ENCODE data around the gene CYP19A1. TPM values are rescaled to one million over a fixed set of nuclear protein-coding genes. Genes with fewer than 3 reads are reported as not detected.

The CYP19A1 gene
- total and polyA plus RNA-seq, 9 of the 15 experiments (the other 6 are each of a cell fraction or from before 2014, with no cell fraction given): 0.16 to 0.63 (median 0.47) TPM; not detected in 3

DNA sequence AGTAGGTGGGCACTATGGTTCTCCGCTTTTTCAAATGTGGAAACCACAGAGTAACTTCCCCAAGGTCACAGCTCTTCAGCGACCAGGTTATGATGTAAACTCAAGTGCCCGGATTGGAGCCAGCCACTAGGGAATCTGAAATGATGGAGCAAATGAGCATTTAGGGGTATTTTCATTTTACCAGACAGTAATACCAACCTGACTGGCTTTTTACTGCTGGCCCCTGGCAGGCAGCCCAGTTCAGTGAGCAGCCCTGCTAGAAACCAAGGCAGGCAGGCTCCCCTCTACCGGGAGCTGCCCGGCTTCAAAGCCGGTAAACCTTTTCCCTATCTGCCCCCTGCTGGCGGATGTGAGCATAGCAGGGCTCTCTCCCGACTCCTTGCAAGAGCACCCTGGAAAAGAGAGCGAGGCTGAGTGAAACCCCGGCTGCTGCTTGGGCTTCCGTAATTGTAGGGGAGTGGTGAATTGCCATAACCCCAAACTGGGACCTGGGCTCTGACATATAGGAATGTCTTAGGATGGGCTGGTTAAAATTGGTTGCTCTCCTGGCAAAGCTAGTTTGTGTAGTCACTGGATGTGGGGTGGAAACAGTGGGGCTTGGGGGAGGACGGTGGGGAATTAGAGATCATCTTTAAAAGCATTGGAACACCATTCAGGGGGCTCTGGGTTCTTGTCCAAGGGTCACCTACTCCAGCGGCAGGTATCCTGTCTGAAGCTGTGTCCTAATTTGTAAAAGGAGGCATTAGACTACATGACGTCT lies 145.7 kb downstream of the CYP19A1 start (continued):
- TF ChIP-seq, protein P1, sequence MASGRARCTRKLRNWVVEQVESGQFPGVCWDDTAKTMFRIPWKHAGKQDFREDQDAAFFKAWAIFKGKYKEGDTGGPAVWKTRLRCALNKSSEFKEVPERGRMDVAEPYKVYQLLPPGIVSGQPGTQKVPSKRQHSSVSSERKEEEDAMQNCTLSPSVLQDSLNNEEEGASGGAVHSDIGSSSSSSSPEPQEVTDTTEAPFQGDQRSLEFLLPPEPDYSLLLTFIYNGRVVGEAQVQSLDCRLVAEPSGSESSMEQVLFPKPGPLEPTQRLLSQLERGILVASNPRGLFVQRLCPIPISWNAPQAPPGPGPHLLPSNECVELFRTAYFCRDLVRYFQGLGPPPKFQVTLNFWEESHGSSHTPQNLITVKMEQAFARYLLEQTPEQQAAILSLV (tag; IDR thresholded peaks at IDR 0.05): no peak
- TF ChIP-seq RB1 (IDR thresholded peaks at IDR 0.05; ENCODE audit: low read depth) (peak; percentile 38; the same call in 1 of the 2 replicates), HNRNPLL (IDR thresholded peaks at IDR 0.05; ENCODE audit: low read depth, low read length, poor library complexity, severe bottlenecking) (no peak), ESRRB (CRISPR knock-in tag; IDR thresholded peaks at IDR 0.05; ENCODE audit: borderline replicate concordance) (no peak), POLR3G (IDR thresholded peaks at IDR 0.05; ENCODE audit: extremely low read depth, insufficient read length, insufficient replicate concordance) (no peak), RAD21 (CRISPR knock-in tag; conservative IDR thresholded peaks at IDR 0.05 in 1 of 2, IDR thresholded peaks at IDR 0.05 in 1 of 2) (peak; percentile 75 to 90), CAMTA2 (CRISPR knock-in tag; conservative IDR thresholded peaks at IDR 0.05) (no peak), JUN (IDR thresholded peaks at IDR 0.05; ENCODE audit: borderline replicate concordance, low read depth, low read length) (no peak), JUN (CRISPR knock-in tag; IDR thresholded peaks at IDR 0.05; ENCODE audit: borderline replicate concordance) (no peak), ZNF507 (tag; conservative IDR thresholded peaks at IDR 0.05) (no peak), SMAD2 (IDR thresholded peaks at IDR 0.05; ENCODE audit: low read depth, low read length) (no peak), HNRNPK (IDR thresholded peaks at IDR 0.05; ENCODE audit: low read depth, low read length, poor library complexity, severe bottlenecking) (no peak), EWSR1 (IDR thresholded peaks at IDR 0.05; ENCODE audit: borderline replicate concordance, low read depth, partially characterized antibody) (no peak), MYNN (IDR thresholded peaks at IDR 0.05) (no peak), MYNN (CRISPR knock-in tag; IDR thresholded peaks at IDR 0.05) (no peak), ZNF175 (CRISPR knock-in tag; IDR thresholded peaks at IDR 0.05; ENCODE audit: low read depth) (no peak)
- TF ChIP-seq, protein P2, sequence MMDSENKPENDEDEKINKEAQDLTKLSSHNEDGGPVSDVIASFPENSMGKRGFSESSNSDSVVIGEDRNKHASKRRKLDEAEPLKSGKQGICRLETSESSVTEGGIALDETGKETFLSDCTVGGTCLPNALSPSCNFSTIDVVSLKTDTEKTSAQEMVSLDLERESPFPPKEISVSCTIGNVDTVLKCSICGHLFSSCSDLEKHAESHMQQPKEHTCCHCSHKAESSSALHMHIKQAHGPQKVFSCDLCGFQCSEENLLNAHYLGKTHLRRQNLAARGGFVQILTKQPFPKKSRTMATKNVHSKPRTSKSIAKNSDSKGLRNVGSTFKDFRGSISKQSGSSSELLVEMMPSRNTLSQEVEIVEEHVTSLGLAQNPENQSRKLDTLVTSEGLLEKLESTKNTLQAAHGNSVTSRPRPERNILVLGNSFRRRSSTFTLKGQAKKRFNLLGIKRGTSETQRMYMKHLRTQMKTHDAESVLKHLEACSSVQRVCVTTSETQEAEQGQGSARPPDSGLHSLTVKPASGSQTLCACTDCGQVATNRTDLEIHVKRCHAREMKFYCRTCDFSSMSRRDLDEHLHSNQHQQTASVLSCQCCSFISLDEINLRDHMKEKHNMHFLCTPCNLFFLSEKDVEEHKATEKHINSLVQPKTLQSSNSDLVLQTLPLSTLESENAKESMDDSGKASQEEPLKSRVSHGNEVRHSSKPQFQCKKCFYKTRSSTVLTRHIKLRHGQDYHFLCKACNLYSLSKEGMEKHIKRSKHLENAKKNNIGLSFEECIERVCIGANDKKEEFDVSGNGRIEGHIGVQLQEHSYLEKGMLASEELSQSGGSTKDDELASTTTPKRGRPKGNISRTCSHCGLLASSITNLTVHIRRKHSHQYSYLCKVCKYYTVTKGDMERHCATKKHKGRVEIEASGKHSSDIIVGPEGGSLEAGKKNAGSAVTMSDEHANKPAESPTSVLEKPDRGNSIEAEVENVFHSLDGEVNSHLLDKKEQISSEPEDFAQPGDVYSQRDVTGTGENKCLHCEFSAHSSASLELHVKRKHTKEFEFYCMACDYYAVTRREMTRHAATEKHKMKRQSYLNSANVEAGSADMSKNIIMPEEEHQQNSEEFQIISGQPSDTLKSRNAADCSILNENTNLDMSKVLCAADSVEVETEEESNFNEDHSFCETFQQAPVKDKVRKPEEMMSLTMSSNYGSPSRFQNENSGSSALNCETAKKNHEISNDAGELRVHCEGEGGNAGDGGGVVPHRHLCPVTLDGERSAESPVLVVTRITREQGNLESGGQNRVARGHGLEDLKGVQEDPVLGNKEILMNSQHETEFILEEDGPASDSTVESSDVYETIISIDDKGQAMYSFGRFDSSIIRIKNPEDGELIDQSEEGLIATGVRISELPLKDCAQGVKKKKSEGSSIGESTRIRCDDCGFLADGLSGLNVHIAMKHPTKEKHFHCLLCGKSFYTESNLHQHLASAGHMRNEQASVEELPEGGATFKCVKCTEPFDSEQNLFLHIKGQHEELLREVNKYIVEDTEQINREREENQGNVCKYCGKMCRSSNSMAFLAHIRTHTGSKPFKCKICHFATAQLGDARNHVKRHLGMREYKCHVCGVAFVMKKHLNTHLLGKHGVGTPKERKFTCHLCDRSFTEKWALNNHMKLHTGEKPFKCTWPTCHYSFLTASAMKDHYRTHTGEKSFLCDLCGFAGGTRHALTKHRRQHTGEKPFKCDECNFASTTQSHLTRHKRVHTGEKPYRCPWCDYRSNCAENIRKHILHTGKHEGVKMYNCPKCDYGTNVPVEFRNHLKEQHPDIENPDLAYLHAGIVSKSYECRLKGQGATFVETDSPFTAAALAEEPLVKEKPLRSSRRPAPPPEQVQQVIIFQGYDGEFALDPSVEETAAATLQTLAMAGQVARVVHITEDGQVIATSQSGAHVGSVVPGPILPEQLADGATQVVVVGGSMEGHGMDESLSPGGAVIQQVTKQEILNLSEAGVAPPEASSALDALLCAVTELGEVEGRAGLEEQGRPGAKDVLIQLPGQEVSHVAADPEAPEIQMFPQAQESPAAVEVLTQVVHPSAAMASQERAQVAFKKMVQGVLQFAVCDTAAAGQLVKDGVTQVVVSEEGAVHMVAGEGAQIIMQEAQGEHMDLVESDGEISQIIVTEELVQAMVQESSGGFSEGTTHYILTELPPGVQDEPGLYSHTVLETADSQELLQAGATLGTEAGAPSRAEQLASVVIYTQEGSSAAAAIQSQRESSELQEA (IDR thresholded peaks at IDR 0.05; ENCODE audit: low read depth): 0 out of 2 replicates have a peak, but pooled peaks have one; percentile 31

All from K562 (cell line).